ENCODE results near the gene ZBTB7C. TPM values are rescaled to one million over a fixed set of nuclear protein-coding genes. Genes with fewer than 3 reads are reported as not detected.

ZBTB7C gene
- total and polyA plus RNA-seq, 2 of the 8 experiments (the other 6 are each of a cell fraction or from before 2014, with no cell fraction given) = 0.15 to 0.45 TPM

GRCh38 chr18:47981830-47982229 lies 427.4 kb downstream of the ZBTB7C start (continued):
- TF ChIP-seq CHD7 (IDR thresholded peaks at IDR 0.05; ENCODE audit: insufficient replicate concordance, low read length) (no peak), ATF3 (IDR thresholded peaks at IDR 0.05; ENCODE audit: insufficient read depth, low read depth, low read length) (no peak), RAD21 (IDR thresholded peaks at IDR 0.05 in 1 of 2, conservative IDR thresholded peaks at IDR 0.05 in 1 of 2; ENCODE audit: low read depth in 2 of 2, low read length in 2 of 2) (no peak), CBX8 (IDR thresholded peaks at IDR 0.05; ENCODE audit: borderline replicate concordance, low read depth, low read length) (no peak), JUN (IDR thresholded peaks at IDR 0.05; ENCODE audit: low read depth, low read length) (no peak), SIX5 (IDR thresholded peaks at IDR 0.05; ENCODE audit: low read depth, low read length) (no peak), NANOG (IDR thresholded peaks at IDR 0.05; ENCODE audit: insufficient read depth, low read depth, low read length, poor library complexity, severe bottlenecking) (no peak), GTF2F1 (IDR thresholded peaks at IDR 0.05; ENCODE audit: borderline replicate concordance, low read depth, low read length) (no peak)
